NT2/D1 (cell line): Measurements from ENCODE around the gene GREM1.

Experiments
- SUZ12 ChIP-seq: IDR thresholded peaks from 2 replicates; pipeline ENCODE4 v1.6.1; 2011; ENCODE audit not compliant: insufficient read length, insufficient read depth; ENCODE audit errors: extremely low read depth
- YY1 ChIP-seq: IDR thresholded peaks from 2 replicates; pipeline ENCODE4 v1.6.1; 2011; ENCODE audit not compliant: insufficient read length, insufficient read depth
- ZNF274 ChIP-seq: IDR thresholded peaks from 2 replicates; pipeline ENCODE4 v1.6.1; 2011; ENCODE audit warnings: mild to moderate bottlenecking, low read depth, low read length

DNA sequence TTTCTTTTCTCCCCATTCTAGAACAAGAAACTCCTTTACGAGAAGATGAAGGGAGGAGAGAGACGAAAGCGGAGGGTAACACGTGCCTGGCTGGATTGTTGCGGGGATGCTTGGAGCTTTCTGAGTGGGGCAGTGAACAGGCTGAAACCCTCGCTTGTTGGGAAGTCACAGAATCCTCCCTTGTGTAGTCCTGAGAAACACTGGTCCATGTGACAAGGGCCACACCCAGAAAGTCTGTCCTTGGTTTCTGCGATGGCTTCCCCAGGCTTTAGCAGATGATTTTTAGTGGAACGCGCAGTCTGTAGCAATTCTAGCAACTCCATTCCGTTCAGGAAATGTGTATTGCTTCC, 26.1 kb upstream of the GREM1 start:
- TF ChIP-seq ZNF274 (no peak), YY1 (no peak), SUZ12 (no peak)
